SK-N-SH treated with all-trans-retinoic acid at 6 μM for 48 hours (cell line): ENCODE results near the gene COX7A2L.

Experiments used
- ATAC-seq: fragments of 200-7000 bp; cut with Tn5 transposase; 3 replicates; pipeline ENCODE4 v1.9.1; 2020; ENCODE audit warnings: mild to moderate bottlenecking, moderate library complexity
- ARNTL ChIP-seq: fragments of 450-650 bp; formaldehyde crosslinking; IDR thresholded peaks from 2 replicates; pipeline ENCODE4 v1.5.0; 2020; ENCODE audit warnings: low read depth, mild to moderate bottlenecking, moderate library complexity, borderline replicate concordance
- BACH2 ChIP-seq: fragments of 250-450 bp; sonication (Bioruptor Pico); IDR thresholded peaks from 2 replicates; pipeline ENCODE4 v1.9.0; 2021; ENCODE audit warnings: mild to moderate bottlenecking, borderline replicate concordance
- CREB5 ChIP-seq: fragments of 250-450 bp; sonication (Bioruptor Pico); IDR thresholded peaks from 2 replicates; pipeline ENCODE4 v1.5.1; 2020; ENCODE audit warnings: low read depth, mild to moderate bottlenecking, moderate library complexity
- CSDC2 ChIP-seq: fragments of 250-450 bp; sonication (Bioruptor Pico); IDR thresholded peaks from 2 replicates; pipeline ENCODE4 v1.5.0; 2020; ENCODE audit warnings: mild to moderate bottlenecking, moderate library complexity
- ESRRG ChIP-seq: fragments of 250-450 bp; sonication (Bioruptor Pico); IDR thresholded peaks from 2 replicates; pipeline ENCODE4 v1.6.1; 2021; ENCODE audit warnings: mild to moderate bottlenecking
- GLIS3 ChIP-seq: fragments of 250-450 bp; sonication (Bioruptor Pico); IDR thresholded peaks from 2 replicates; pipeline ENCODE4 v1.5.0; 2020; ENCODE audit warnings: mild to moderate bottlenecking, moderate library complexity
- ISL1 ChIP-seq: fragments of 250-450 bp; sonication (Bioruptor Pico); IDR thresholded peaks from 2 replicates; pipeline ENCODE4 v2.1.2; 2022; ENCODE audit warnings: mild to moderate bottlenecking, moderate library complexity
- OSR1 ChIP-seq: fragments of 250-450 bp; sonication (Bioruptor Pico); IDR thresholded peaks from 2 replicates; pipeline ENCODE4 v1.8.0; 2022; ENCODE audit warnings: moderate library complexity, mild to moderate bottlenecking, inconsistent platforms
- PPARA ChIP-seq: fragments of 250-450 bp; sonication (Bioruptor Pico); IDR thresholded peaks from 2 replicates; pipeline ENCODE4 v1.5.0; 2020; ENCODE audit warnings: mild to moderate bottlenecking, borderline replicate concordance
- RARB ChIP-seq: fragments of 250-450 bp; sonication (Bioruptor Pico); IDR thresholded peaks from 2 replicates; pipeline ENCODE4 v1.8.0; 2021; ENCODE audit warnings: mild to moderate bottlenecking, moderate library complexity
- SNAI2 ChIP-seq: fragments of 250-450 bp; sonication (Bioruptor Pico); IDR thresholded peaks from 2 replicates; pipeline ENCODE4 v1.5.0; 2020; ENCODE audit warnings: mild to moderate bottlenecking, moderate library complexity
- TCF4 ChIP-seq: fragments of 250-450 bp; sonication (Bioruptor Pico); IDR thresholded peaks from 2 replicates; pipeline ENCODE4 v1.8.0; 2021; ENCODE audit warnings: mild to moderate bottlenecking, moderate library complexity, borderline replicate concordance
- TOX ChIP-seq: fragments of 250-450 bp; sonication (Bioruptor Pico); IDR thresholded peaks from 2 replicates; pipeline ENCODE4 v1.8.0; 2021; ENCODE audit warnings: mild to moderate bottlenecking, moderate library complexity, borderline replicate concordance
- ZFP3 ChIP-seq: fragments of 250-450 bp; sonication (Bioruptor Pico); IDR thresholded peaks from 2 replicates; pipeline ENCODE4 v1.5.0; 2020; ENCODE audit warnings: mild to moderate bottlenecking, moderate library complexity
- ZFP30 ChIP-seq: fragments of 450-650 bp; formaldehyde crosslinking; IDR thresholded peaks from 2 replicates; pipeline ENCODE4 v1.5.0; 2022; ENCODE audit warnings: mild to moderate bottlenecking, moderate library complexity
- ZNF565 ChIP-seq: fragments of 450-650 bp; formaldehyde crosslinking; conservative IDR thresholded peaks from 2 replicates; pipeline ENCODE4 v1.5.0; 2020; ENCODE audit warnings: low read depth, mild to moderate bottlenecking, moderate library complexity
- ZNF70 ChIP-seq: fragments of 450-650 bp; formaldehyde crosslinking; IDR thresholded peaks from 2 replicates; pipeline ENCODE4 v1.5.0; 2020; ENCODE audit warnings: mild to moderate bottlenecking, moderate library complexity
- ZNF8 ChIP-seq: fragments of 450-650 bp; formaldehyde crosslinking; IDR thresholded peaks from 2 replicates; pipeline ENCODE4 v1.5.0; 2020; ENCODE audit warnings: mild to moderate bottlenecking, moderate library complexity
- TF ChIP-seq, protein P1 (sequence below): fragments of 250-450 bp; sonication (Bioruptor Pico); IDR thresholded peaks from 2 replicates; pipeline ENCODE4 v1.8.0; 2021; ENCODE audit warnings: low read depth, mild to moderate bottlenecking, moderate library complexity, borderline replicate concordance
- TF ChIP-seq, protein P2 (sequence below): fragments of 250-450 bp; sonication (Bioruptor Pico); IDR thresholded peaks from 2 replicates; pipeline ENCODE4 v1.5.0; 2020; ENCODE audit warnings: mild to moderate bottlenecking, moderate library complexity
- TF ChIP-seq, protein P3 (sequence below): fragments of 250-450 bp; sonication (Bioruptor Pico); IDR thresholded peaks from 2 replicates; pipeline ENCODE4 v1.8.0; 2020; ENCODE audit warnings: mild to moderate bottlenecking, moderate library complexity, borderline replicate concordance

Gene COX7A2L

GRCh38 chr2:42328923-42329322 is 32.1 kb downstream of the COX7A2L start:
- no peak for ATAC-seq
- TF ChIP-seq TCF4 (CRISPR knock-in tag) = no peak
- TF ChIP-seq, protein P1, sequence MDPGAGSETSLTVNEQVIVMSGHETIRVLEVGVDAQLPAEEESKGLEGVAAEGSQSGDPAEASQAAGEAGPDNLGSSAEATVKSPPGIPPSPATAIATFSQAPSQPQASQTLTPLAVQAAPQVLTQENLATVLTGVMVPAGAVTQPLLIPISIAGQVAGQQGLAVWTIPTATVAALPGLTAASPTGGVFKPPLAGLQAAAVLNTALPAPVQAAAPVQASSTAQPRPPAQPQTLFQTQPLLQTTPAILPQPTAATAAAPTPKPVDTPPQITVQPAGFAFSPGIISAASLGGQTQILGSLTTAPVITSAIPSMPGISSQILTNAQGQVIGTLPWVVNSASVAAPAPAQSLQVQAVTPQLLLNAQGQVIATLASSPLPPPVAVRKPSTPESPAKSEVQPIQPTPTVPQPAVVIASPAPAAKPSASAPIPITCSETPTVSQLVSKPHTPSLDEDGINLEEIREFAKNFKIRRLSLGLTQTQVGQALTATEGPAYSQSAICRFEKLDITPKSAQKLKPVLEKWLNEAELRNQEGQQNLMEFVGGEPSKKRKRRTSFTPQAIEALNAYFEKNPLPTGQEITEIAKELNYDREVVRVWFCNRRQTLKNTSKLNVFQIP (CRISPR knock-in tag) = no peak
- TF ChIP-seq ISL1 = no peak
- TF ChIP-seq BACH2 = no peak
- TF ChIP-seq ZNF8 (CRISPR knock-in tag) = no peak
- TF ChIP-seq PPARA = no peak
- TF ChIP-seq, all 23 proteins: peak for 0

DNA sequence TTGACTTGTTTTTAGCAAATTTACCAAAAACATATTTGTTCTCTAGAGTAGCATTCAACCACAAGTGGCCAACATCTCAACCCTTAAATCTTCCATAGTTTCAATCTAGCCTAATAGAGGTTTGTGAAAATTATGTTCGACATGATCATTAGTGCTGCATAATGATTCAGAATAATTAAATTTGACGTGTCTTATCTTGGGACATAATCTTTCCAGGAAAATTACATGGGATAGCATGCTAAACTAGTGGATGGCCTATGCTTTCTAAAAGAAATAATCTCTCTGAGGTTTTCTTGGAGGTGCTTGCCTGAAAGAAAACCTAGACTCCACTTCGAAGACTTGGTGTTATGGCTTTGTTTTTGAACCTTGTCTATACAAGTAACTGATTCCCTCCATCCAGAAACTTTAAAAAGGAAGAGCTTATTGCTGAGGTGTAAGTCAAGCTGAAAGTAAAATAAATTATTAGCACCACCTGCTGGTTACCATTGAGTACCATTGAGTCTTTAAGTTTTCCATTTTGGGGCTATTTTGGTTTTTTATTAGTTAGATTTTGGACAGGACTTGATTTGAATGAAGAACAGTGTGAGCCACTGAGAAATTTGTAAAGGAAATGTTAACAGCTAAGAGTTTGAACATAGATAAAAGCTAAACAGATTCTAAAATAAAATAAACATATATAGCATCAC is 32.7 kb downstream of the COX7A2L start:
- TF ChIP-seq RARB (no peak), CSDC2 (CRISPR knock-in tag) (no peak), ZNF8 (CRISPR knock-in tag) (no peak), TOX (no peak), ZFP3 (CRISPR knock-in tag) (no peak), ESRRG (CRISPR knock-in tag) (no peak), ZNF70 (CRISPR knock-in tag) (no peak), GLIS3 (CRISPR knock-in tag) (no peak), ISL1 (no peak), ZFP30 (CRISPR knock-in tag) (no peak), ZNF565 (no peak), TCF4 (CRISPR knock-in tag) (no peak)
- TF ChIP-seq, protein P1 (CRISPR knock-in tag) = no peak
- TF ChIP-seq, protein P2, sequence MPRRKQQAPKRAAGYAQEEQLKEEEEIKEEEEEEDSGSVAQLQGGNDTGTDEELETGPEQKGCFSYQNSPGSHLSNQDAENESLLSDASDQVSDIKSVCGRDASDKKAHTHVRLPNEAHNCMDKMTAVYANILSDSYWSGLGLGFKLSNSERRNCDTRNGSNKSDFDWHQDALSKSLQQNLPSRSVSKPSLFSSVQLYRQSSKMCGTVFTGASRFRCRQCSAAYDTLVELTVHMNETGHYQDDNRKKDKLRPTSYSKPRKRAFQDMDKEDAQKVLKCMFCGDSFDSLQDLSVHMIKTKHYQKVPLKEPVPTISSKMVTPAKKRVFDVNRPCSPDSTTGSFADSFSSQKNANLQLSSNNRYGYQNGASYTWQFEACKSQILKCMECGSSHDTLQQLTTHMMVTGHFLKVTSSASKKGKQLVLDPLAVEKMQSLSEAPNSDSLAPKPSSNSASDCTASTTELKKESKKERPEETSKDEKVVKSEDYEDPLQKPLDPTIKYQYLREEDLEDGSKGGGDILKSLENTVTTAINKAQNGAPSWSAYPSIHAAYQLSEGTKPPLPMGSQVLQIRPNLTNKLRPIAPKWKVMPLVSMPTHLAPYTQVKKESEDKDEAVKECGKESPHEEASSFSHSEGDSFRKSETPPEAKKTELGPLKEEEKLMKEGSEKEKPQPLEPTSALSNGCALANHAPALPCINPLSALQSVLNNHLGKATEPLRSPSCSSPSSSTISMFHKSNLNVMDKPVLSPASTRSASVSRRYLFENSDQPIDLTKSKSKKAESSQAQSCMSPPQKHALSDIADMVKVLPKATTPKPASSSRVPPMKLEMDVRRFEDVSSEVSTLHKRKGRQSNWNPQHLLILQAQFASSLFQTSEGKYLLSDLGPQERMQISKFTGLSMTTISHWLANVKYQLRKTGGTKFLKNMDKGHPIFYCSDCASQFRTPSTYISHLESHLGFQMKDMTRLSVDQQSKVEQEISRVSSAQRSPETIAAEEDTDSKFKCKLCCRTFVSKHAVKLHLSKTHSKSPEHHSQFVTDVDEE (CRISPR knock-in tag) = no peak
- ATAC-seq = peak; percentile 77

DNA sequence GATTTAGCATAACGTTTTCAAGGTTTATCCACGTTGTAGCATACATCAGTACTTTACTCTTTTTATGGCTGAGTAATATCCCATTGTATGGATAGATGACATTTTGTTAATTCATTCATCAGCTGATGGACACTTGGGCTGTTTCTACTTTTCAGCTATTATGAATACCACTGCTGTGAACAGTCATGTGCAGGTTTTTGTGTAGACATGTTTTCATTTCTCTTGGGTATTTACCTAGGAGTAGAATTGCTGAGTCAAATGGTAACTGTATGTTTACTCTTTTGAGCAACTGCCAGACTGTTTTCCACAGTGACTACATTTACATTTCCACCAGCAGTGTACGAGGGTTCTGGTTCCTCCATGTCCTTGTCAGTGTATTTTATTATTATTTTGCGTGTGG is 33.9 kb downstream of the COX7A2L start:
- no peak for TF ChIP-seq ZFP30 (CRISPR knock-in tag)
- no peak for TF ChIP-seq BACH2
- TF ChIP-seq OSR1 (CRISPR knock-in tag) = no peak
- no peak for TF ChIP-seq ARNTL (CRISPR knock-in tag)
- TF ChIP-seq SNAI2 (CRISPR knock-in tag) = no peak
- no peak for TF ChIP-seq TOX
- TF ChIP-seq, protein P3, sequence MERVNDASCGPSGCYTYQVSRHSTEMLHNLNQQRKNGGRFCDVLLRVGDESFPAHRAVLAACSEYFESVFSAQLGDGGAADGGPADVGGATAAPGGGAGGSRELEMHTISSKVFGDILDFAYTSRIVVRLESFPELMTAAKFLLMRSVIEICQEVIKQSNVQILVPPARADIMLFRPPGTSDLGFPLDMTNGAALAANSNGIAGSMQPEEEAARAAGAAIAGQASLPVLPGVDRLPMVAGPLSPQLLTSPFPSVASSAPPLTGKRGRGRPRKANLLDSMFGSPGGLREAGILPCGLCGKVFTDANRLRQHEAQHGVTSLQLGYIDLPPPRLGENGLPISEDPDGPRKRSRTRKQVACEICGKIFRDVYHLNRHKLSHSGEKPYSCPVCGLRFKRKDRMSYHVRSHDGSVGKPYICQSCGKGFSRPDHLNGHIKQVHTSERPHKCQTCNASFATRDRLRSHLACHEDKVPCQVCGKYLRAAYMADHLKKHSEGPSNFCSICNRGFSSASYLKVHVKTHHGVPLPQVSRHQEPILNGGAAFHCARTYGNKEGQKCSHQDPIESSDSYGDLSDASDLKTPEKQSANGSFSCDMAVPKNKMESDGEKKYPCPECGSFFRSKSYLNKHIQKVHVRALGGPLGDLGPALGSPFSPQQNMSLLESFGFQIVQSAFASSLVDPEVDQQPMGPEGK (CRISPR knock-in tag) = no peak
- TF ChIP-seq, protein P1 (CRISPR knock-in tag) = no peak
- TF ChIP-seq ZNF8 (CRISPR knock-in tag) = no peak
- TF ChIP-seq RARB = no peak
- no peak for TF ChIP-seq ZFP3 (CRISPR knock-in tag)
- TF ChIP-seq ESRRG (CRISPR knock-in tag) = no peak
- TF ChIP-seq ZNF565 = no peak
- TF ChIP-seq ISL1 = no peak
- no peak for TF ChIP-seq CREB5
- TF ChIP-seq CSDC2 (CRISPR knock-in tag) = no peak
- TF ChIP-seq, protein P2 (CRISPR knock-in tag) = no peak
- ATAC-seq = no peak
